HepG2 (cell line): ENCODE measurements around the gene PPP1R13B. TPM values are rescaled to one million over a fixed set of nuclear protein-coding genes. Genes with fewer than 3 reads are reported as not detected.

ENCODE experiments used
- ATAC-seq: fragments of 200-7000 bp; cut with Tn5 transposase; 3 replicates; pipeline ENCODE4 v1.9.1; 2020; ENCODE audit warnings: mild to moderate bottlenecking, moderate library complexity
- BruUV-seq: library from RNA; stranded (reverse); fragments of 400-500 nt; replicated peaks from 2 replicates; lab custom pipeline; 2021; lab: Mats Ljungman, UMichigan
- CTCF ChIA-PET: fragments of 300-600 bp; formaldehyde crosslinking; extraction: SDS; loops from one replicate; lab custom pipeline; 2021; ENCODE audit warnings: low total read pairs, inconsistent platforms, low intra/inter-chr PET ratio; lab: Yijun Ruan, JAX
- POLR2A ChIA-PET: fragments of 350-600 bp; sonication (Branson Sonifier 250); formaldehyde crosslinking; loops from one replicate; lab custom pipeline; 2020; ENCODE audit warnings: antibody characterized with exemption, inconsistent platforms; lab: Yijun Ruan, JAX
- DNase-seq: peaks from one replicate; pipeline ENCODE4 v3.0.0-alpha.2; 2015; ENCODE audit warnings: low spot score
- FAIRE-seq: peaks from 3 replicates; lab custom pipeline; 2011; peaks lifted over from hg19 to GRCh38; lab: Jason Lieb, UNC
- H2AFZ ChIP-seq: one replicate; pipeline ENCODE4 v1.6.1; 2011; ENCODE audit warnings: low read length, inconsistent platforms
- H3K27ac ChIP-seq: fragments of 300-600 bp; 3 replicates; pipeline ENCODE4 v1.8.0; 2011; ENCODE audit warnings: mixed run types, mild to moderate bottlenecking, mixed read lengths, low read length, inconsistent platforms; ENCODE audit not compliant: insufficient read depth; ENCODE audit errors: extremely low read length
- H3K27me3 ChIP-seq, 2 experiments: fragments of 200-600 bp in 1 of 2; 2 replicates in 1 of 2; 3 replicates in 1 of 2; pipeline versions ENCODE4 v1.6.0 to v1.8.0; 2011; ENCODE audit warnings: low read length in 2 of 2, mild to moderate bottlenecking in 2 of 2, moderate library complexity in 2 of 2, inconsistent platforms in 1 of 2; ENCODE audit not compliant: insufficient read depth in 2 of 2, control insufficient read depth in 1 of 2
- H3K36me3 ChIP-seq, 2 experiments: fragments of 200-600 bp in 1 of 2; replicated peaks in 1 of 2; 2 replicates in 1 of 2; 3 replicates in 1 of 2; pipeline versions ENCODE4 v1.5.1 to v1.8.0; 2011; ENCODE audit warnings: low read length in 2 of 2, inconsistent platforms in 1 of 2; ENCODE audit not compliant: insufficient read depth in 2 of 2, control insufficient read depth in 1 of 2
- H3K4me1 ChIP-seq: 2 replicates; pipeline ENCODE4 v1.5.1; 2012; ENCODE audit warnings: low read length, inconsistent platforms; ENCODE audit not compliant: insufficient read depth
- H3K4me2 ChIP-seq: 2 replicates; pipeline ENCODE4 v1.6.0; 2011; ENCODE audit warnings: low read depth, low read length, inconsistent platforms
- H3K4me3 ChIP-seq, 3 experiments: fragments of 200-600 bp in 1 of 3; sonication (generic), shearing (Covaris generic) in 1 of 3; replicated peaks in 1 of 3; 2 replicates each; pipeline ENCODE4 v1.5.1; 2011 to 2016; ENCODE audit warnings: low read length in 3 of 3, inconsistent platforms in 2 of 3, low read depth in 2 of 3, mild to moderate bottlenecking in 2 of 3, control low read depth in 1 of 3, mixed read lengths in 1 of 3; ENCODE audit not compliant: insufficient read depth in 1 of 3
- H3K79me2 ChIP-seq: one replicate; pipeline ENCODE4 v1.6.1; 2011; ENCODE audit warnings: low read length, inconsistent platforms; ENCODE audit not compliant: insufficient read depth
- H3K9ac ChIP-seq: 2 replicates; pipeline ENCODE4 v1.6.0; 2011; ENCODE audit warnings: mild to moderate bottlenecking, low read depth, low read length, inconsistent platforms; ENCODE audit not compliant: insufficient read depth
- H3K9me3 ChIP-seq: 2 replicates; pipeline ENCODE4 v1.5.1; 2012; ENCODE audit warnings: mild to moderate bottlenecking, low read length
- H4K20me1 ChIP-seq: 2 replicates; pipeline ENCODE4 v1.6.0; 2011; ENCODE audit warnings: inconsistent platforms, mild to moderate bottlenecking, low read length, moderate library complexity; ENCODE audit not compliant: insufficient read depth
- AGO2 ChIP-seq: fragments of 200-400 bp; formaldehyde crosslinking; optimal IDR thresholded peaks from 2 replicates; pipeline ENCODE3; 2017; ENCODE audit warnings: mild to moderate bottlenecking, low read depth, low read length, moderate library complexity
- ATRX ChIP-seq: sonication (generic); formaldehyde crosslinking; IDR thresholded peaks from 2 replicates; pipeline ENCODE4 v1.4.0; 2020; ENCODE audit warnings: missing genetic modification reagents, borderline replicate concordance
- ETV5 ChIP-seq: IDR thresholded peaks from 2 replicates; pipeline ENCODE4 v1.6.1; 2018; ENCODE audit warnings: missing biosample characterization, missing genetic modification reagents, inconsistent platforms, borderline replicate concordance
- GTF2F1 ChIP-seq: fragments of 150-350 bp; IDR thresholded peaks from 2 replicates; pipeline ENCODE4 v1.6.1; 2014; ENCODE audit warnings: low read length
- HNF4G ChIP-seq, 2 experiments: sonication (generic) in 1 of 2; formaldehyde crosslinking in 1 of 2; IDR thresholded peaks; 2 replicates each; pipeline versions ENCODE4 v1.4.0 to v1.6.1; 2011 to 2020; ENCODE audit warnings: borderline replicate concordance in 2 of 2, low read depth in 2 of 2, mild to moderate bottlenecking in 2 of 2, low read length in 1 of 2, missing genetic modification reagents in 1 of 2, moderate library complexity in 1 of 2
- MTERF4 ChIP-seq: sonication (generic); formaldehyde crosslinking; IDR thresholded peaks from 2 replicates; pipeline ENCODE4 v1.8.0; 2023; ENCODE audit warnings: mild to moderate bottlenecking, missing genetic modification reagents
- SNAPC2 ChIP-seq: sonication (generic); formaldehyde crosslinking; IDR thresholded peaks from 2 replicates; pipeline ENCODE4 v1.8.1; 2022; ENCODE audit warnings: mild to moderate bottlenecking, missing genetic modification reagents
- TEAD3 ChIP-seq: optimal IDR thresholded peaks from 2 replicates; pipeline ENCODE3; 2016; ENCODE audit warnings: borderline replicate concordance
- THAP8 ChIP-seq: sonication (generic); formaldehyde crosslinking; IDR thresholded peaks from 2 replicates; pipeline ENCODE4 v1.5.1; 2020; ENCODE audit warnings: missing genetic modification reagents, mild to moderate bottlenecking, borderline replicate concordance
- ZNF138 ChIP-seq: sonication (generic); formaldehyde crosslinking; IDR thresholded peaks from 2 replicates; pipeline ENCODE4 v1.5.0; 2020; ENCODE audit warnings: mild to moderate bottlenecking, low read depth, missing genetic modification reagents
- ZNF263 ChIP-seq: sonication (generic); formaldehyde crosslinking; IDR thresholded peaks from 2 replicates; pipeline ENCODE4 v1.4.0; 2020; ENCODE audit warnings: missing genetic modification reagents
- ZNF44 ChIP-seq: sonication (generic); formaldehyde crosslinking; IDR thresholded peaks from 2 replicates; pipeline ENCODE4 v1.5.1; 2020; ENCODE audit warnings: mild to moderate bottlenecking, missing genetic modification reagents
- ZNF446 ChIP-seq: sonication (generic); formaldehyde crosslinking; IDR thresholded peaks from 2 replicates; pipeline ENCODE4 v1.5.0; 2020; ENCODE audit warnings: mild to moderate bottlenecking, missing genetic modification reagents
- ZNF562 ChIP-seq: sonication (generic); formaldehyde crosslinking; IDR thresholded peaks from 2 replicates; pipeline ENCODE4 v1.8.0; 2022; ENCODE audit warnings: missing genetic modification reagents, borderline replicate concordance
- ZNF615 ChIP-seq: sonication (generic); formaldehyde crosslinking; IDR thresholded peaks from 2 replicates; pipeline ENCODE4 v1.5.0; 2020; ENCODE audit warnings: mild to moderate bottlenecking, missing genetic modification reagents, borderline replicate concordance
- ZNF639 ChIP-seq: conservative IDR thresholded peaks from 2 replicates; pipeline ENCODE4 v1.6.1; 2018; ENCODE audit warnings: missing genetic modification reagents
- WGBS: methylation state at CpG from one replicate; pipeline ENCODE4 v1.1.6; 2017; ENCODE audit warnings: low lambda C conversion rate; 5-methylcytosine and 5-hydroxymethylcytosine counted together
- in situ Hi-C: cut with HindIII; loops from 2 replicates; pipeline ENCODE4 v1.10.0; 2017; ENCODE audit warnings: low pct_unique_long_range_greater_than_20kb; ENCODE audit not compliant: extremely low pct_ligation_motif_present
- intact Hi-C: fragments of 100-400 bp; cut with micrococcal nuclease; formaldehyde crosslinking; loops from one replicate; pipeline ENCODE4 v1.10.0; 2022; ENCODE audit not compliant: unreplicated experiment
- polyA plus RNA-seq, 8 experiments: library from polyadenylated mRNA; depleted of rRNA in 3 of 8; stranded (reverse) in 7 of 8; unstranded in 1 of 8; fragments of >200 nt; fragmentation: Illumina TruSeq in 4 of 8; extraction: Trizol in 4 of 8; gene quantifications; 2 replicates each; pipeline versions ENCODE4 v1.2.1 to v1.2.3, GENCODE V29; 2011 to 2016; ENCODE audit warnings: low read depth in 4 of 8, missing spikeins in 1 of 8, mixed read lengths in 1 of 8; ENCODE audit not compliant: insufficient read depth in 1 of 8
- total RNA-seq, 5 experiments: library from RNA; depleted of rRNA; stranded (reverse); fragments of >200 nt; fragmentation: Illumina TruSeq; extraction: Trizol; gene quantifications; 2 replicates each; pipeline ENCODE4 v1.2.3, GENCODE V29; 2016; ENCODE audit warnings: low read depth in 1 of 5
- TF ChIP-seq, protein P1 (sequence below): sonication (generic); formaldehyde crosslinking; IDR thresholded peaks from 2 replicates; pipeline ENCODE4 v1.4.0; 2020; ENCODE audit warnings: missing genetic modification reagents

The PPP1R13B gene
- total and polyA plus RNA-seq, 2 of the 13 experiments (the other 11 are each of a cell fraction or from before 2014, with no cell fraction given): 4.6 to 9.4 TPM

DNA sequence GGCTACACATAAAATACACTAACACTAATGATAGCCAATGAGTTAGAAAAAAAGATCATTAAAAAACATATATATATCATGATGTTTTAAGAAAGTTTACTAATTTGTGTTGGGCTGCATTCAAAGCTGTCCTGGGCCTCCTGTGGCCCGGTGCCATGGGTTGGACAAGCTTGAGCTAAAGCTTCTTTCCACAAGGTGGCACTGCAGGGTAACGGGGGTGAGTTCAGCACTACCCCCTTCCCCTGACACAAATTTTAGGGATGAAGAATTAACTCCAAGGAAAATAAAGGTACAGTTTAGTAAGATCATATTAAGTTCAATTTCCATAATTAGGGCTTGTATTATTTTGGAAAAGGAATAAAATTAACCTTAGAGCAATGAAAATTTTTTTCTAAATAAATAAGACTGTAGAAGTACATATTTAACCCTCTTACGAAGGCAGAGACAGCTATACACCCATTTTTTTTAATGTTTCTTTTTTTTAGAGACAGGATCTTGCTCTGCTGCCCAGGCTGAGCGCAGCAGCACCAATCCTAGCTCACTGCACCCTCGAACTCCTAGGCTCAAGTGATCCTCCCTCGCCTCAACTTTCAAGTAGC lies 38.9 kb downstream of the PPP1R13B start (continued):
- TF ChIP-seq THAP8 (no peak), ZNF263 (CRISPR knock-in tag) (0 out of 2 replicates have a peak, but pooled peaks have one; percentile 34), TEAD3 (CRISPR knock-in tag) (peak; percentile 57), ATRX (no peak)

DNA sequence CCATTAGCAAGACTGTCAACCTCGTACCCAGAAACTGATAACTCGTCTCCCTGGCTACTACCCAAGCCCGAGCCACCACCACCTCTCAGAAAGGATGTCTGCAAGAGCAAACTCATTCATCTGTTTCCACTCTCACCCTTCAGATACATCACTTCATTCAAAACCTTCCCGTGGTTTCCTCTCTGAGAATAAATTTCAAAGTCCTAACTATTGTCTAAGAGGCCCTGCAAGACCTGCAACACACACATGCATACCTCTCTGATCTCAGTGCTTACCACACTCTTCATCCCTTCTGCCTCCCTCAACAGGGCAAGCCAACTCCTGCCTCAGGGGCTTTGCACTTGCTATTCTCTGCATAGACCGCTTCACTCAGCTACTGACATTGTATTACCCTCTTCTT lies 40.6 kb downstream of the PPP1R13B start:
- Histone ChIP-seq H3K4me3 (no peak overlapping the region), H2AFZ (no peak overlapping the region), H3K4me1 (peaks cover 4% of the 10 kb centered on the region; the same call in 1 of the 2 replicates), H4K20me1 (no peaks in the 10 kb centered on the region), H3K27ac (no peak overlapping the region), H3K9me3 (no peaks in the 10 kb centered on the region), H3K4me2 (no peak overlapping the region), H3K79me2 (peaks cover 5% of the 10 kb centered on the region), H3K27me3 (no peaks in the 10 kb centered on the region), H3K36me3 (no peaks in the 10 kb centered on the region), H3K9ac (no peak overlapping the region)
- intact Hi-C loops (loop anchor here (5.0 kb wide), 1 partner anchor 40 kb away; the partner anchor contains the start of gene PPP1R13B), in situ Hi-C loops (loop anchor here (5.0 kb wide), 1 partner anchor 105 kb away; no protein-coding TSS in a partner anchor)
- 80% methylated on average over 5 of the region's 5 CpGs for WGBS
- CTCF ChIA-PET: interaction anchor here (3.2 kb wide), 1 partner anchor 103 kb away, joined by 48 read pairs; no protein-coding TSS in a partner anchor
- DNase-seq: no peak
- BruUV-seq: no TSS peak
- TF ChIP-seq HNF4G (IDR thresholded peaks at IDR 0.05; ENCODE audit: borderline replicate concordance, low read depth, low read length): no peak
- no peak for TF ChIP-seq HNF4G (CRISPR knock-in tag; IDR thresholded peaks at IDR 0.05; ENCODE audit: borderline replicate concordance, low read depth)
- no peak for TF ChIP-seq MTERF4 (CRISPR knock-in tag)
- TF ChIP-seq AGO2: no peak
- no peak for TF ChIP-seq SNAPC2 (CRISPR knock-in tag)
- TF ChIP-seq, protein P1, sequence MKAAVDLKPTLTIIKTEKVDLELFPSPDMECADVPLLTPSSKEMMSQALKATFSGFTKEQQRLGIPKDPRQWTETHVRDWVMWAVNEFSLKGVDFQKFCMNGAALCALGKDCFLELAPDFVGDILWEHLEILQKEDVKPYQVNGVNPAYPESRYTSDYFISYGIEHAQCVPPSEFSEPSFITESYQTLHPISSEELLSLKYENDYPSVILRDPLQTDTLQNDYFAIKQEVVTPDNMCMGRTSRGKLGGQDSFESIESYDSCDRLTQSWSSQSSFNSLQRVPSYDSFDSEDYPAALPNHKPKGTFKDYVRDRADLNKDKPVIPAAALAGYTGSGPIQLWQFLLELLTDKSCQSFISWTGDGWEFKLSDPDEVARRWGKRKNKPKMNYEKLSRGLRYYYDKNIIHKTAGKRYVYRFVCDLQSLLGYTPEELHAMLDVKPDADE (CRISPR knock-in tag): no peak
- TF ChIP-seq ZNF615 (CRISPR knock-in tag): no peak
- no peak for TF ChIP-seq ZNF562 (CRISPR knock-in tag)
- TF ChIP-seq ZNF639: no peak
- no peak for TF ChIP-seq ZNF138
- TF ChIP-seq GTF2F1: no peak
- no peak for TF ChIP-seq ZNF446 (CRISPR knock-in tag)
- TF ChIP-seq ETV5 (CRISPR knock-in tag): no peak
- no peak for TF ChIP-seq ZNF44 (CRISPR knock-in tag)
- POLR2A ChIA-PET: no interaction called here
- no peak for FAIRE-seq
- ATAC-seq: no peak
